CD4-positive, alpha-beta memory T cell (primary cell): Measurements from ENCODE around the gene PPP1R3F. TPM values are rescaled to one million over a fixed set of nuclear protein-coding genes. Genes with fewer than 3 reads are reported as not detected.
"Not testable (repeated sequence)": the region's sequence is repeated elsewhere in the genome, so short reads cannot be mapped to it uniquely, and the experiment has no call there.

Experiments used
- CTCF ChIA-PET: fragments of 350-600 bp; sonication (Branson Sonifier 250); formaldehyde crosslinking; loops from one replicate; lab custom pipeline; 2021; ENCODE audit warnings: inconsistent platforms; ENCODE audit not compliant: partially characterized antibody; lab: Charles Lee
- POLR2A ChIA-PET: fragments of 350-600 bp; sonication (Branson Sonifier 250); formaldehyde crosslinking; loops from one replicate; lab custom pipeline; 2021; ENCODE audit not compliant: partially characterized antibody; lab: Charles Lee
- DNase-seq, 5 donors: peaks; one replicate each; pipeline versions ENCODE4 v3.0.0 to v3.0.0-alpha.2; 2020 to 2022; ENCODE audit warnings: mixed read lengths in 1 of 5
- H3K27ac ChIP-seq: one replicate; pipeline ENCODE4 v1.7.0; 2013; ENCODE audit warnings: low read depth, low read length
- H3K27me3 ChIP-seq: 2 replicates; pipeline ENCODE4 v1.7.0; 2013; ENCODE audit warnings: mild to moderate bottlenecking, low read length, moderate library complexity; ENCODE audit not compliant: insufficient read depth
- H3K36me3 ChIP-seq: 2 replicates; pipeline ENCODE4 v1.7.0; 2013; ENCODE audit warnings: mild to moderate bottlenecking, low read length, moderate library complexity; ENCODE audit not compliant: insufficient read depth
- H3K4me1 ChIP-seq: 2 replicates; pipeline ENCODE4 v1.7.0; 2013; ENCODE audit warnings: mild to moderate bottlenecking, low read length, moderate library complexity; ENCODE audit not compliant: insufficient read depth
- H3K4me3 ChIP-seq, 2 donors: one replicate each; pipeline ENCODE4 v1.7.0; 2013; ENCODE audit warnings: low read length in 2 of 2, mild to moderate bottlenecking in 1 of 2
- H3K9me3 ChIP-seq, 2 donors: one replicate each; pipeline ENCODE4 v1.7.0; 2013; ENCODE audit warnings: low read length in 2 of 2, control low read depth in 1 of 2; ENCODE audit not compliant: control insufficient read depth in 1 of 2
- H3K27ac Mint-ChIP-seq, 7 donors: one replicate each; pipeline ENCODE4 v1.8.0; 2020 to 2021; ENCODE audit warnings: mixed read lengths in 7 of 7, mild to moderate bottlenecking in 6 of 7, inconsistent platforms in 3 of 7, moderate library complexity in 3 of 7
- H3K27me3 Mint-ChIP-seq, 2 donors: one replicate each; pipeline ENCODE4 v1.8.0; 2020 to 2021; ENCODE audit warnings: mixed read lengths in 2 of 2
- H3K36me3 Mint-ChIP-seq, 2 donors: one replicate each; pipeline ENCODE4 v1.8.0; 2020 to 2021; ENCODE audit warnings: mixed read lengths in 2 of 2, inconsistent platforms in 1 of 2, mild to moderate bottlenecking in 1 of 2
- H3K4me1 Mint-ChIP-seq, 4 donors: one replicate each; pipeline ENCODE4 v1.8.0; 2020 to 2021; ENCODE audit warnings: mixed read lengths in 4 of 4, mild to moderate bottlenecking in 1 of 4
- H3K4me3 Mint-ChIP-seq, 8 donors: one replicate each; pipeline ENCODE4 v1.8.0; 2020 to 2021; ENCODE audit warnings: mixed read lengths in 8 of 8, mild to moderate bottlenecking in 7 of 8, moderate library complexity in 6 of 8, inconsistent platforms in 3 of 8
- H3K9me3 Mint-ChIP-seq, 8 donors: one replicate each; pipeline ENCODE4 v1.8.0; 2020 to 2021; ENCODE audit warnings: mixed read lengths in 8 of 8, mild to moderate bottlenecking in 5 of 8, inconsistent platforms in 3 of 8, moderate library complexity in 1 of 8
- intact Hi-C: fragments of 100-400 bp; cut with micrococcal nuclease; formaldehyde crosslinking; loops from one replicate; pipeline ENCODE4 v1.15.1; 2023
- polyA plus RNA-seq, 2 donors: library from polyadenylated mRNA; unstranded; fragments of 300-500 nt; fragmentation: Illumina TruSeq; gene quantifications; one replicate each; pipeline ENCODE4 v1.2.3, GENCODE V29; 2021
- total RNA-seq, 2 experiments: library from RNA; stranded (reverse); gene quantifications; one replicate each; pipeline ENCODE4 v1.2.3, GENCODE V29; 2021

The PPP1R3F gene
- total and polyA plus RNA-seq, 4 experiments from 2014 or later: 4.8 to 17.7 (median 14.0) TPM

DNA sequence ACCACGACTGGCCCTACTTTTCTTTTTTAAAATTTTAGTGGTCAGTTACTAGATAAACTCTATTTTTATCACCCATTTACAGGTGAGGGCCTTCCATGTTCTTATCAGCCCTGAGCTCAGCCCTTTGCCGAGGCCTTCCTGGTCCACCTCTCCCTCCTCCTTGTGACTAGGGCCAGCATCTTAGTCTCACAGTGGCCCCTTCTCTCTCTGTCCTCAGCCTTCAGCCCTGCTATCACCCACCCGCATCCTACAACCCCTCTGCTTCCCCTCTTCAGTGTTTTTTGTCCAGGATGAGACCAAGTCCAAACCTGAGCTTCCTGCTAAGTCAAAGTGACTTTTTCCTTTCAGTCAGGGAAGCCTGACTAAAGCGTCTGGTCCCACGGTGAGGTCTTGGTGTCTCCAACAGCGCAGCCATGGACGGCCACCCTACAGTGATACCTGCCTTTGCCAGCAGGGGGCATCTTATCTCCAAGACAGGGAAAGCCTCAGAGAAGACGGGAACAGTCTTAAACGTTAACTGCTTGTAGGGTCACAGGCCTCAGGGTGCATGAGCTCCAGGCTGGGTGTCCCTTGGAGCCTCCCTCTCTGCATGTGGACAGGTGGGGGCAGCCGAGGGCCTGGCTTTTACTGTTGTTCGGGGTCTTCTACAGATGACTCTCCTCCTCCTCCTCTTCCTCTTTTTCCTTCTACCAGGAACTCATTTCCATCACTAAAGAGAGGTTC, 22.2 kb downstream of the PPP1R3F start:
- DNase-seq: peak; percentile 56 to 64 (median 59)
- ChIA-PET POLR2A (interaction anchor here (1.1 to 2.2 kb wide), 4 partner anchors 18 to 101 kb away, joined by 3 to 9 read pairs (median 8); no protein-coding TSS in a partner anchor), CTCF (interaction anchor here (0.9 to 2.3 kb wide), 8 partner anchors 11 to 462 kb away, joined by 3 to 14 read pairs (median 6); no protein-coding TSS in a partner anchor)
- Mint-ChIP-seq H3K9me3 (peaks cover 0 to 2% (median 0%) of the 10 kb centered on the region in 8 donors), H3K27me3 (no peaks in the 10 kb centered on the region), H3K36me3 (no peaks in the 10 kb centered on the region), H3K27ac (peak overlapping the region in 6 of 7 donors; percentile 10 to 91 (median 74)), H3K4me1 (peaks cover 22 to 42% (median 29%) of the 10 kb centered on the region in 4 donors), H3K4me3 (peak overlapping the region in 5 of 8 donors; percentile 1 to 84 (median 57))
- Histone ChIP-seq H3K4me3 (no peak overlapping the region), H3K4me1 (peaks cover 34% of the 10 kb centered on the region), H3K27ac (no peak overlapping the region), H3K36me3 (no peaks in the 10 kb centered on the region), H3K9me3 (no peaks in the 10 kb centered on the region), H3K27me3 (no peaks in the 10 kb centered on the region)
- intact Hi-C loops: loop anchor here (1.0 to 2.0 kb wide), 2 partner anchors 463 to 587 kb away; partner anchors contain the start of gene USP27X

- intact Hi-C loops: loop anchor here (1.0 to 2.0 kb wide), 2 partner anchors 462 to 586 kb away; partner anchors contain the start of gene USP27X
- Mint-ChIP-seq H3K36me3 (no peaks in the 10 kb centered on the region), H3K27me3 (no peaks in the 10 kb centered on the region), H3K4me1 (peaks cover 18 to 33% (median 25%) of the 10 kb centered on the region in 4 donors), H3K4me3 (peak overlapping the region in 1 of 8 donors; percentile 57), H3K9me3 (peaks cover 0 to 2% (median 0%) of the 10 kb centered on the region in 8 donors), H3K27ac (peak overlapping the region in 3 of 7 donors; percentile 13 to 53 (median 51))
- Histone ChIP-seq H3K4me1 (peaks cover 29% of the 10 kb centered on the region), H3K4me3 (no peak overlapping the region), H3K36me3 (no peaks in the 10 kb centered on the region), H3K27ac (no peak overlapping the region), H3K9me3 (no peaks in the 10 kb centered on the region), H3K27me3 (no peaks in the 10 kb centered on the region)
- DNase-seq: no peak
- POLR2A ChIA-PET: interaction anchor here (1.1 to 2.2 kb wide), 3 partner anchors 17 to 102 kb away, joined by 3 to 9 read pairs (median 8); no protein-coding TSS in a partner anchor
- CTCF ChIA-PET: interaction anchor here (1.0 to 2.3 kb wide), 6 partner anchors 11 to 100 kb away, joined by 3 to 14 read pairs (median 6); no protein-coding TSS in a partner anchor
Observed at GRCh38 chrX:49292400-49293362, 23.1 kb downstream of the PPP1R3F start.

GRCh38 chrX:49299293-49299692, 29.7 kb downstream of the PPP1R3F start:
- H3K4me3 Mint-ChIP-seq, DNase-seq, H3K27ac Mint-ChIP-seq, H3K36me3 Mint-ChIP-seq, H3K4me3 ChIP-seq, H3K36me3 ChIP-seq, CTCF ChIA-PET, intact Hi-C loops, H3K9me3 ChIP-seq, H3K9me3 Mint-ChIP-seq, H3K27me3 ChIP-seq, H3K4me1 ChIP-seq, H3K4me1 Mint-ChIP-seq, H3K27me3 Mint-ChIP-seq, POLR2A ChIA-PET, H3K27ac ChIP-seq: not testable (repeated sequence)

- POLR2A ChIA-PET: no interaction called here
- H3K4me1 Mint-ChIP-seq: peaks cover 0 to 1% (median 0%) of the 10 kb centered on the region in 4 donors
- no peaks in the 10 kb centered on the region for H3K9me3 ChIP-seq
Observed at GRCh38 chrX:49300703-49301102, 31.1 kb downstream of the PPP1R3F start.

GRCh38 chrX:49303346-49303745, 33.8 kb downstream of the PPP1R3F start, which contains the start of gene GAGE10:
Gene GAGE10 (plus strand): TSS chrX:49303646. CDS start chrX:49304860, 1,214 bp downstream.
- ChIA-PET CTCF (no interaction called here), POLR2A (no interaction called here)
- Histone ChIP-seq H3K27me3 (no peaks in the 10 kb centered on the region), H3K9me3 (no peaks in the 10 kb centered on the region), H3K36me3 (no peaks in the 10 kb centered on the region), H3K27ac (no peak within 1 kb of the TSS), H3K4me3 (no peak within 1 kb of the TSS), H3K4me1 (peaks cover 3% of the 10 kb centered on the region)
- intact Hi-C loops: no loop called here
- DNase-seq: no peak
- peaks cover 0 to 8% of the 10 kb centered on the region in 2 donors for H3K36me3 Mint-ChIP-seq
- no peak within 1 kb of the TSS for H3K27ac Mint-ChIP-seq
- no peaks in the 10 kb centered on the region for H3K9me3 Mint-ChIP-seq
- no peaks in the 10 kb centered on the region for H3K27me3 Mint-ChIP-seq
- H3K4me3 Mint-ChIP-seq: no peak within 1 kb of the TSS
- peaks cover 0 to 8% (median 3%) of the 10 kb centered on the region in 4 donors for H3K4me1 Mint-ChIP-seq

More at GRCh38 chrX:49300703-49301102, 31.1 kb downstream of the PPP1R3F start:
- no peak overlapping the region for H3K27ac Mint-ChIP-seq
- CTCF ChIA-PET: no interaction called here
- no peak for DNase-seq
- no peak overlapping the region for H3K4me3 Mint-ChIP-seq
- Histone ChIP-seq H3K27me3 (no peaks in the 10 kb centered on the region), H3K27ac (no peak overlapping the region), H3K4me3 (no peak overlapping the region), H3K4me1 (no peaks in the 10 kb centered on the region), H3K36me3 (no peaks in the 10 kb centered on the region)
- intact Hi-C loops: no loop called here
- peaks cover 0 to 8% of the 10 kb centered on the region in 2 donors for H3K36me3 Mint-ChIP-seq
- H3K27me3 Mint-ChIP-seq: no peaks in the 10 kb centered on the region
- no peaks in the 10 kb centered on the region for H3K9me3 Mint-ChIP-seq

- peaks cover 17% of the 10 kb centered on the region for H3K4me1 ChIP-seq
- ChIA-PET POLR2A (interaction anchor here (0.8 to 1.6 kb wide), 4 partner anchors 34 to 572 kb away, joined by 3 to 15 read pairs (median 4); no protein-coding TSS in a partner anchor), CTCF (interaction anchor here (1.2 to 1.7 kb wide), 3 partner anchors 13 to 152 kb away, joined by 4 to 5 read pairs (median 4); no protein-coding TSS in a partner anchor)
- DNase-seq, H3K4me3 ChIP-seq, H3K9me3 ChIP-seq, H3K27me3 Mint-ChIP-seq, H3K27me3 ChIP-seq, H3K9me3 Mint-ChIP-seq, H3K36me3 Mint-ChIP-seq, H3K36me3 ChIP-seq, H3K27ac ChIP-seq: not testable (repeated sequence)
- intact Hi-C loops: loop anchor here (5.0 kb wide), 1 partner anchor 35 kb away; no protein-coding TSS in a partner anchor
- peak overlapping the region in 4 of 7 donors; percentile 18 to 66 (median 64) for H3K27ac Mint-ChIP-seq
- H3K4me1 Mint-ChIP-seq: peaks cover 19 to 29% (median 20%) of the 10 kb centered on the region in 4 donors
- H3K4me3 Mint-ChIP-seq: peak overlapping the region in 6 of 8 donors; percentile 3 to 94 (median 62)
Observed at GRCh38 chrX:49307775-49308174, 38.2 kb downstream of the PPP1R3F start.
